Esophagus muscularis mucosa (tissue), 4 donors: Measurements from ENCODE around the gene PMVK. TPM values are rescaled to one million over a fixed set of nuclear protein-coding genes. Genes with fewer than 3 reads are reported as not detected.

ENCODE experiments used
- DNase-seq: peaks from one replicate; pipeline ENCODE4 v3.0.0-alpha.2; 2017; ENCODE audit errors: extremely low spot score
- H3K27ac ChIP-seq, 4 donors: fragments of 200-600 bp; sonication (generic); replicated peaks in 1 of 4; 1 replicate in 3 of 4; 2 replicates in 1 of 4; pipeline ENCODE4 v1.5.1; 2016 to 2019; ENCODE audit warnings: mild to moderate bottlenecking in 1 of 4
- H3K27me3 ChIP-seq, 4 donors: fragments of 200-600 bp; sonication (generic); one replicate each; pipeline versions ENCODE4 v1.5.1 to v1.6.0; 2016 to 2019
- H3K36me3 ChIP-seq, 4 donors: fragments of 200-600 bp; sonication (generic); one replicate each; pipeline ENCODE4 v1.5.1; 2016 to 2019
- H3K4me1 ChIP-seq, 4 donors: fragments of 200-600 bp; sonication (generic); one replicate each; pipeline ENCODE4 v1.5.1; 2016 to 2019
- H3K4me3 ChIP-seq, 4 donors: fragments of 200-600 bp; sonication (generic); 1 replicate in 2 of 4; 2 replicates in 2 of 4; pipeline ENCODE4 v1.5.1; 2016 to 2019; ENCODE audit warnings: mild to moderate bottlenecking in 4 of 4, moderate library complexity in 1 of 4
- H3K9me3 ChIP-seq, 4 donors: fragments of 200-600 bp; sonication (generic); 1 replicate in 3 of 4; 2 replicates in 1 of 4; pipeline ENCODE4 v1.5.1; 2016 to 2019
- CTCF ChIP-seq, 3 experiments: fragments of 200-600 bp in 2 of 3; fragments of 450-650 bp in 1 of 3; sonication (generic) in 2 of 3; IDR thresholded peaks; one replicate each; pipeline ENCODE4 v1.5.1; 2017 to 2019; ENCODE audit warnings: antibody characterized with exemption in 3 of 3, mild to moderate bottlenecking in 2 of 3, moderate library complexity in 1 of 3
- EP300 ChIP-seq: sonication (generic); formaldehyde crosslinking; IDR thresholded peaks from one replicate; pipeline ENCODE4 v1.6.1; 2017; ENCODE audit warnings: antibody characterized with exemption
- POLR2A ChIP-seq: fragments of 450-650 bp; IDR thresholded peaks from one replicate; pipeline ENCODE4 v1.6.1; 2017; ENCODE audit warnings: antibody characterized with exemption, moderate library complexity, mild to moderate bottlenecking, low read depth
- POLR2AphosphoS5 ChIP-seq, 2 donors: sonication (generic); formaldehyde crosslinking; IDR thresholded peaks; one replicate each; pipeline ENCODE4 v1.6.1; 2017; ENCODE audit warnings: antibody characterized with exemption in 2 of 2
- WGBS: methylation state at CpG from one replicate; pipeline ENCODE4 v1.1.5; 2018; 5-methylcytosine and 5-hydroxymethylcytosine counted together
- intact Hi-C: fragments of 100-400 bp; cut with DNase I; formaldehyde crosslinking; loops from one replicate; pipeline ENCODE4 v1.15.1; 2023
- total RNA-seq, 4 donors: library from RNA; depleted of rRNA; stranded (reverse); fragments of >200 nt; gene quantifications; one replicate each; pipeline versions ENCODE4 v1.1.0 to v1.2.1, GENCODE V29; 2016

Gene PMVK
- total RNA-seq, 4 donors from 2014 or later: 15.9 to 26.2 (median 20.0) TPM

GRCh38 chr1:154962795-154963330, 26.3 kb upstream of the PMVK start:
- Histone ChIP-seq H3K4me3 (peak overlapping the region; percentile 80 to 96 (median 90)), H3K4me1 (peaks cover 25 to 67% (median 50%) of the 10 kb centered on the region in 4 donors), H3K9me3 (no peaks in the 10 kb centered on the region), H3K27ac (peak overlapping the region; percentile 95 to 99 (median 98)), H3K27me3 (no peaks in the 10 kb centered on the region), H3K36me3 (peaks cover 23 to 72% (median 70%) of the 10 kb centered on the region in 4 donors)
- TF ChIP-seq POLR2AphosphoS5 (IDR thresholded peaks at IDR 0.05) (no peak), CTCF (IDR thresholded peaks at IDR 0.05) (no peak), POLR2A (no peak), EP300 (no peak)
- intact Hi-C loops: loop anchor here (5.0 kb wide), 3 partner anchors 34 to 99 kb away; partner anchors contain the start of gene EFNA4
- 71% methylated on average over 4 of the region's 6 CpGs for WGBS
- DNase-seq: no peak

GRCh38 chr1:154962156-154962749, 25.7 kb upstream of the PMVK start:
- Histone ChIP-seq H3K27me3 (no peaks in the 10 kb centered on the region), H3K4me3 (peak overlapping the region; percentile 80 to 96 (median 90)), H3K9me3 (no peaks in the 10 kb centered on the region), H3K4me1 (peaks cover 24 to 66% (median 51%) of the 10 kb centered on the region in 4 donors), H3K27ac (peak overlapping the region; percentile 95 to 99 (median 98)), H3K36me3 (peaks cover 23 to 67% (median 64%) of the 10 kb centered on the region in 4 donors)
- intact Hi-C loops: loop anchor here (5.0 kb wide), 3 partner anchors 35 to 100 kb away; partner anchors contain the start of gene EFNA4
- WGBS: 3% methylated on average over 20 of the region's 25 CpGs
- TF ChIP-seq POLR2AphosphoS5 (IDR thresholded peaks at IDR 0.05): no peak
- no peak for TF ChIP-seq EP300
- TF ChIP-seq CTCF (IDR thresholded peaks at IDR 0.05): no peak
- no peak for TF ChIP-seq POLR2A
- DNase-seq: no peak

- 0% methylated on average over 20 of the region's 93 CpGs for WGBS
- peaks cover 31 to 66% (median 56%) of the 10 kb centered on the region in 4 donors for H3K4me1 ChIP-seq
- peaks cover 22 to 59% (median 56%) of the 10 kb centered on the region in 4 donors for H3K36me3 ChIP-seq
- H3K27me3 ChIP-seq: no peaks in the 10 kb centered on the region
- DNase-seq: peak; percentile 95
- H3K4me3 ChIP-seq: peak within 1 kb of the TSS; percentile 80 to 96 (median 90)
- TF ChIP-seq EP300 (no peak), POLR2A (peak; percentile 83), POLR2AphosphoS5 (IDR thresholded peaks at IDR 0.05) (peak; percentile 81 to 92), CTCF (IDR thresholded peaks at IDR 0.05) (peak; percentile 66 to 87 (median 72))
- H3K9me3 ChIP-seq: no peaks in the 10 kb centered on the region
- H3K27ac ChIP-seq: peak within 1 kb of the TSS; percentile 95 to 99 (median 98)
- intact Hi-C loops: loop anchor here (5.0 kb wide), 3 partner anchors 36 to 101 kb away; partner anchors contain the start of gene EFNA4
Observed at GRCh38 chr1:154961207-154962155, 25.0 kb upstream of the PMVK start, which contains the start of gene PYGO2. PYGO2 (minus strand) TSS chr1:154961782; CDS start chr1:154961576, 206 bp downstream.

- TF ChIP-seq POLR2A (no peak), CTCF (IDR thresholded peaks at IDR 0.05) (no peak), POLR2AphosphoS5 (IDR thresholded peaks at IDR 0.05) (no peak), EP300 (no peak)
- H3K27me3 ChIP-seq: no peaks in the 10 kb centered on the region
- WGBS: 39% methylated on average over 10 of the region's 10 CpGs
- peaks cover 16 to 50% (median 47%) of the 10 kb centered on the region in 4 donors for H3K36me3 ChIP-seq
- H3K4me3 ChIP-seq: peak overlapping the region; percentile 80 to 96 (median 90)
- H3K9me3 ChIP-seq: no peaks in the 10 kb centered on the region
- no peak for DNase-seq
- H3K27ac ChIP-seq: peak overlapping the region; percentile 95 to 99 (median 98)
- peaks cover 35 to 66% (median 59%) of the 10 kb centered on the region in 4 donors for H3K4me1 ChIP-seq
- intact Hi-C loops: loop anchor here (5.0 kb wide), 3 partner anchors 37 to 102 kb away; partner anchors contain the start of gene EFNA4
Observed at GRCh38 chr1:154960446-154961136, 24.1 kb upstream of the PMVK start.
